ENCODE measurements around the gene ADH1B. TPM values are rescaled to one million over a fixed set of nuclear protein-coding genes. Genes with fewer than 3 reads are reported as not detected.

Gene ADH1B
- polyA plus RNA-seq, 3 donors, result 214 to 3,622 (median 1,151) TPM

- H3K27ac ChIP-seq (ENCODE audit: low read depth, low read length), result no peak overlapping the region
- whole genome bisulfite sequencing, 3 donors, result 77 to 87% (median 87%) methylated on average over 3 of the region's 3 CpGs
Observed at GRCh38 chr4:99330648-99331047, 9.4 kb upstream of the ADH1B start.

GRCh38 chr4:99329876-99330275, 8.7 kb upstream of the ADH1B start:
- no peak overlapping the region for H3K27ac ChIP-seq (ENCODE audit: low read depth, low read length)
- 70 to 82% (median 71%) methylated on average over 2 of the region's 2 CpGs for WGBS, 3 donors

- WGBS, 3 donors, result 24 to 45% (median 41%) methylated on average over 3 of the region's 3 CpGs
- H3K27ac ChIP-seq (ENCODE audit: low read depth, low read length), result no peak overlapping the region
Observed at GRCh38 chr4:99324979-99325378, 3.8 kb upstream of the ADH1B start.

GRCh38 chr4:99324361-99324760, 3.2 kb upstream of the ADH1B start:
- H3K27ac ChIP-seq (ENCODE audit: low read depth, low read length), result no peak overlapping the region
- 40 to 60% (median 49%) methylated on average over 1 of the region's 1 CpG for WGBS, 3 donors

GRCh38 chr4:99323756-99324155, 2.6 kb upstream of the ADH1B start:
- WGBS, 3 donors, result 78 to 100% (median 80%) methylated on average over 1 of the region's 1 CpG
- H3K27ac ChIP-seq (ENCODE audit: low read depth, low read length), result no peak overlapping the region

- peak overlapping the region; percentile 1 for H3K27ac ChIP-seq (ENCODE audit: low read depth, low read length)
- WGBS, 3 donors, result 82 to 92% (median 85%) methylated on average over 8 of the region's 8 CpGs
Observed at GRCh38 chr4:99317811-99318210, 3.4 kb downstream of the ADH1B start.

GRCh38 chr4:99317354-99317753, 3.8 kb downstream of the ADH1B start:
- H3K27ac ChIP-seq (ENCODE audit: low read depth, low read length), result peak overlapping the region; percentile 1
- 71 to 79% (median 78%) methylated on average over 3 of the region's 3 CpGs for WGBS, 3 donors

GRCh38 chr4:99315839-99316238, 5.4 kb downstream of the ADH1B start:
- 77 to 83% (median 77%) methylated on average over 6 of the region's 6 CpGs for WGBS, 3 donors
- no peak overlapping the region for H3K27ac ChIP-seq (ENCODE audit: low read depth, low read length)

GRCh38 chr4:99314211-99314610, 7.0 kb downstream of the ADH1B start:
- WGBS, 3 donors, result 71 to 80% (median 80%) methylated on average over 1 of the region's 1 CpG
- H3K27ac ChIP-seq (ENCODE audit: low read depth, low read length), result no peak overlapping the region

- H3K27ac ChIP-seq (ENCODE audit: low read depth, low read length), result no peak overlapping the region
- 64 to 74% (median 72%) methylated on average over 2 of the region's 2 CpGs for WGBS, 3 donors
Observed at GRCh38 chr4:99310389-99310788, 10.8 kb downstream of the ADH1B start.

GRCh38 chr4:99305638-99306400, 15.4 kb downstream of the ADH1B start:
- no peak overlapping the region for H3K27ac ChIP-seq (ENCODE audit: low read depth, low read length)
- 92 to 94% (median 92%) methylated on average over 11 of the region's 11 CpGs for WGBS, 3 donors

- WGBS, 3 donors, result 84 to 88% (median 88%) methylated on average over 7 of the region's 7 CpGs
- no peak overlapping the region for H3K27ac ChIP-seq (ENCODE audit: low read depth, low read length)
Observed at GRCh38 chr4:99301376-99302164, 19.6 kb downstream of the ADH1B start.

GRCh38 chr4:99300934-99301333, 20.3 kb downstream of the ADH1B start:
- H3K27ac ChIP-seq (ENCODE audit: low read depth, low read length), result no peak overlapping the region
- 27 to 48% (median 30%) methylated on average over 4 of the region's 4 CpGs for WGBS, 3 donors

GRCh38 chr4:99293357-99293756, 27.8 kb downstream of the ADH1B start:
- H3K27ac ChIP-seq (ENCODE audit: low read depth, low read length), result no peak overlapping the region
- WGBS, 3 donors, result 85 to 95% (median 86%) methylated on average over 5 of the region's 5 CpGs

- WGBS, 3 donors, result 27 to 72% (median 69%) methylated on average over 3 of the region's 3 CpGs
- H3K27ac ChIP-seq (ENCODE audit: low read depth, low read length), result no peak within 1 kb of the TSS
Observed at GRCh38 chr4:99290848-99291786, 30.1 kb downstream of the ADH1B start, which contains the start of gene ADH1A. Gene ADH1A (minus strand): TSS chr4:99290985. CDS start chr4:99290914, 71 bp downstream.

- no peak overlapping the region for H3K27ac ChIP-seq (ENCODE audit: low read depth, low read length)
Observed at GRCh38 chr4:99285387-99285786, 35.8 kb downstream of the ADH1B start.

- no peak overlapping the region for H3K27ac ChIP-seq (ENCODE audit: low read depth, low read length)
- WGBS, 3 donors, result 56 to 73% (median 72%) methylated on average over 2 of the region's 2 CpGs
Observed at GRCh38 chr4:99282731-99283130, 38.5 kb downstream of the ADH1B start.

GRCh38 chr4:99281261-99281660, 39.9 kb downstream of the ADH1B start:
- 79 to 91% (median 83%) methylated on average over 5 of the region's 5 CpGs for WGBS, 3 donors

GRCh38 chr4:99276417-99276816, 44.8 kb downstream of the ADH1B start:
- H3K27ac ChIP-seq (ENCODE audit: low read depth, low read length), result no peak overlapping the region
- WGBS, 3 donors, result 61 to 76% (median 69%) methylated on average over 2 of the region's 2 CpGs

More at GRCh38 chr4:99281261-99281660, 39.9 kb downstream of the ADH1B start:
- no peak overlapping the region for H3K27ac ChIP-seq (ENCODE audit: low read depth, low read length)
